Measurements from ENCODE around the gene COX6A2.

Gene COX6A2

GRCh38 chr16:31401436-31401835 is 26.7 kb downstream of the COX6A2 start:
- no peak for TF ChIP-seq CTCF (IDR thresholded peaks at IDR 0.05; ENCODE audit: extremely low read depth, missing control alignments)

GRCh38 chr16:31400191-31400590 is 28.0 kb downstream of the COX6A2 start:
- TF ChIP-seq CTCF (IDR thresholded peaks at IDR 0.05; ENCODE audit: extremely low read depth, missing control alignments): no peak
- no peak for DNase-seq (ENCODE audit: low spot score)

More at GRCh38 chr16:31401436-31401835, 26.7 kb downstream of the COX6A2 start:
- DNase-seq (ENCODE audit: low spot score): no peak

GRCh38 chr16:31397701-31398100 is 30.5 kb downstream of the COX6A2 start:
- no peak for TF ChIP-seq CTCF (IDR thresholded peaks at IDR 0.05; ENCODE audit: extremely low read depth, missing control alignments)
- no peak for DNase-seq (ENCODE audit: low spot score)

- no peak for DNase-seq (ENCODE audit: low spot score)
- TF ChIP-seq CTCF (IDR thresholded peaks at IDR 0.05; ENCODE audit: extremely low read depth, missing control alignments): no peak
These were observed 31.0 kb downstream of the COX6A2 start for GRCh38 chr16:31397096-31397660.

GRCh38 chr16:31395647-31396046 is 32.5 kb downstream of the COX6A2 start:
- TF ChIP-seq CTCF (IDR thresholded peaks at IDR 0.05; ENCODE audit: extremely low read depth, missing control alignments): no peak
- DNase-seq (ENCODE audit: low spot score): no peak

GRCh38 chr16:31393056-31393455 is 35.1 kb downstream of the COX6A2 start, which contains the start of gene ITGAD:
Gene ITGAD, plus strand, starts transcription at chr16:31393335. Its CDS starts 26 bp downstream, at chr16:31393361.
- no peak for DNase-seq (ENCODE audit: low spot score)
- no peak for TF ChIP-seq CTCF (IDR thresholded peaks at IDR 0.05; ENCODE audit: extremely low read depth, missing control alignments)

- no peak for TF ChIP-seq CTCF (IDR thresholded peaks at IDR 0.05; ENCODE audit: extremely low read depth, missing control alignments)
- DNase-seq (ENCODE audit: low spot score): no peak
These were observed 37.6 kb downstream of the COX6A2 start for GRCh38 chr16:31390504-31391041.
